Loucy (cell line): Measurements from ENCODE around the gene VPS52.

Experiments used
- H2AFZ ChIP-seq: fragments of 200-600 bp; sonication (generic); 2 replicates; pipeline ENCODE4 v1.6.0; 2016; ENCODE audit warnings: antibody characterized with exemption, mild to moderate bottlenecking, low read length, moderate library complexity
- H3F3A ChIP-seq: fragments of 200-600 bp; 2 replicates; pipeline ENCODE4 v1.6.0; 2016; ENCODE audit warnings: antibody characterized with exemption, low read depth, mild to moderate bottlenecking
- H3K27me3 ChIP-seq: fragments of 200-600 bp; sonication (generic); 2 replicates; pipeline ENCODE4 v1.6.1; 2014; ENCODE audit warnings: low read length, mild to moderate bottlenecking; ENCODE audit not compliant: insufficient read depth, poor library complexity, severe bottlenecking
- H3K36me3 ChIP-seq: fragments of 200-600 bp; sonication (generic); 2 replicates; pipeline ENCODE4 v1.6.1; 2016; ENCODE audit warnings: low read length; ENCODE audit not compliant: insufficient read depth
- H3K4me1 ChIP-seq: fragments of 200-600 bp; sonication (generic); 2 replicates; pipeline ENCODE4 v1.5.1; 2014; ENCODE audit warnings: low read length, mild to moderate bottlenecking; ENCODE audit not compliant: insufficient read depth, poor library complexity, severe bottlenecking
- H3K4me2 ChIP-seq: fragments of 200-600 bp; sonication (generic); 2 replicates; pipeline ENCODE4 v1.6.0; 2014; ENCODE audit warnings: antibody characterized with exemption, low read length, low read depth, mild to moderate bottlenecking; ENCODE audit not compliant: poor library complexity, severe bottlenecking
- H3K4me3 ChIP-seq: fragments of 200-600 bp; sonication (generic); 2 replicates; pipeline ENCODE4 v1.5.1; 2014; ENCODE audit warnings: low read length, mild to moderate bottlenecking, mixed read lengths; ENCODE audit not compliant: poor library complexity, severe bottlenecking
- H3K79me2 ChIP-seq: fragments of 200-600 bp; sonication (generic); 2 replicates; pipeline ENCODE4 v1.6.1; 2014; ENCODE audit warnings: low read length; ENCODE audit not compliant: insufficient read depth
- H3K9ac ChIP-seq: fragments of 200-600 bp; sonication (generic); 2 replicates; pipeline ENCODE4 v1.6.0; 2014; ENCODE audit warnings: mild to moderate bottlenecking, low read depth, low read length, moderate library complexity; ENCODE audit not compliant: poor library complexity, severe bottlenecking
- H3K9me2 ChIP-seq: fragments of 200-600 bp; sonication (generic); replicated peaks from 2 replicates; pipeline ENCODE4 v1.6.1; 2016; ENCODE audit warnings: low read depth, low read length, mixed read lengths
- H3K9me3 ChIP-seq: fragments of 200-600 bp; sonication (generic); 2 replicates; pipeline ENCODE4 v1.6.1; 2014; ENCODE audit warnings: mild to moderate bottlenecking, antibody characterized with exemption, low read length, low read depth; ENCODE audit not compliant: insufficient read depth
- H4K20me1 ChIP-seq: fragments of 200-600 bp; sonication (generic); 2 replicates; pipeline ENCODE4 v1.6.0; 2014; ENCODE audit warnings: antibody characterized with exemption, low read length, mild to moderate bottlenecking; ENCODE audit not compliant: insufficient read depth, poor library complexity, severe bottlenecking
- CTCF ChIP-seq: fragments of 200-600 bp; sonication (generic); conservative IDR thresholded peaks from 2 replicates; pipeline ENCODE4 v1.5.1; 2014; ENCODE audit warnings: mild to moderate bottlenecking, antibody characterized with exemption, low read length
- EZH2phosphoT487 ChIP-seq: fragments of 200-600 bp; IDR thresholded peaks from 2 replicates; pipeline ENCODE4 v1.6.1; 2018; ENCODE audit warnings: antibody characterized with exemption, mild to moderate bottlenecking, moderate library complexity, borderline replicate concordance

VPS52 gene

GRCh38 chr6:33301877-33302276, 30.2 kb upstream of the VPS52 start:
- H3K4me3 ChIP-seq: no peak overlapping the region
- H3K9me2 ChIP-seq: no peaks in the 10 kb centered on the region
- peaks cover 16% of the 10 kb centered on the region; the same call in 1 of the 2 replicates for H3K36me3 ChIP-seq
- peaks cover 10% of the 10 kb centered on the region for H3K4me1 ChIP-seq
- no peaks in the 10 kb centered on the region for H3K9me3 ChIP-seq
- no peak overlapping the region for H3K9ac ChIP-seq
- H3K27me3 ChIP-seq: no peaks in the 10 kb centered on the region
- peaks cover 9% of the 10 kb centered on the region for H4K20me1 ChIP-seq
- H3K4me2 ChIP-seq: no peak overlapping the region
- H3K79me2 ChIP-seq: peaks cover 50% of the 10 kb centered on the region
- H2AFZ ChIP-seq: no peak overlapping the region
- no peak for TF ChIP-seq CTCF
- TF ChIP-seq EZH2phosphoT487: no peak
- peaks cover 10% of the 10 kb centered on the region for H3F3A ChIP-seq

- Histone ChIP-seq H3K36me3 (peaks cover 9% of the 10 kb centered on the region; the same call in 1 of the 2 replicates), H2AFZ (peak overlapping the region; percentile 73; the same call in 1 of the 2 replicates), H3K9me2 (no peaks in the 10 kb centered on the region), H3K79me2 (peaks cover 45% of the 10 kb centered on the region), H3K9me3 (no peaks in the 10 kb centered on the region), H3F3A (peaks cover 10% of the 10 kb centered on the region), H4K20me1 (peaks cover 3% of the 10 kb centered on the region), H3K4me3 (peak overlapping the region; percentile 94), H3K4me1 (peaks cover 10% of the 10 kb centered on the region), H3K27me3 (no peaks in the 10 kb centered on the region), H3K4me2 (peak overlapping the region; percentile 89), H3K9ac (peak overlapping the region; percentile 93)
- peak; percentile 76 for TF ChIP-seq CTCF
- TF ChIP-seq EZH2phosphoT487: no peak
Measured at GRCh38 chr6:33299237-33299944, 27.7 kb upstream of the VPS52 start.

- Histone ChIP-seq H3K9me3 (no peaks in the 10 kb centered on the region), H3K79me2 (peaks cover 44% of the 10 kb centered on the region), H3K36me3 (peaks cover 3% of the 10 kb centered on the region; the same call in 1 of the 2 replicates)
Measured at GRCh38 chr6:33298773-33299236, 27.1 kb upstream of the VPS52 start, which contains the start of gene RGL2. Gene RGL2, minus strand, starts transcription at chr6:33298942. Its CDS starts 332 bp downstream, at chr6:33298610.

More at GRCh38 chr6:33298773-33299236, 27.1 kb upstream of the VPS52 start, which contains the start of gene RGL2:
- Histone ChIP-seq H3K4me2 (peak within 1 kb of the TSS; percentile 89), H3K27me3 (no peaks in the 10 kb centered on the region), H3K9me2 (no peaks in the 10 kb centered on the region), H3K9ac (peak within 1 kb of the TSS; percentile 93), H3K4me3 (peak within 1 kb of the TSS; percentile 94), H3F3A (peaks cover 10% of the 10 kb centered on the region), H2AFZ (peak within 1 kb of the TSS; percentile 73), H3K4me1 (peaks cover 10% of the 10 kb centered on the region), H4K20me1 (peaks cover 3% of the 10 kb centered on the region)
- TF ChIP-seq EZH2phosphoT487: no peak
- no peak for TF ChIP-seq CTCF
